Esophagus squamous epithelium (tissue), 4 donors: Measurements from ENCODE around the gene PLXDC2.

ENCODE experiments used
- CTCF ChIP-seq, 6 experiments: fragments of 450-650 bp in 4 of 6; fragments of 200-600 bp in 2 of 6; sonication (generic) in 2 of 6; IDR thresholded peaks; one replicate each; pipeline ENCODE4 v1.5.1; 2016 to 2019; ENCODE audit warnings: antibody characterized with exemption in 6 of 6, mild to moderate bottlenecking in 4 of 6, moderate library complexity in 4 of 6
- POLR2A ChIP-seq, 4 donors: fragments of 450-650 bp; IDR thresholded peaks; one replicate each; pipeline ENCODE4 v1.6.1; 2017; ENCODE audit warnings: antibody characterized with exemption in 4 of 4, mild to moderate bottlenecking in 4 of 4, moderate library complexity in 3 of 4

GRCh38 chr10:20117471-20117870, 301.2 kb downstream of the PLXDC2 start:
- TF ChIP-seq CTCF (IDR thresholded peaks at IDR 0.05) (no peak), POLR2A (IDR thresholded peaks at IDR 0.05) (no peak)
